Stomach (tissue), 9 donors: ENCODE measurements around the gene MAGEB1. TPM values are rescaled to one million over a fixed set of nuclear protein-coding genes. Genes with fewer than 3 reads are reported as not detected.

Experiments used
- DNase-seq, 2 donors: peaks; one replicate each; pipeline versions ENCODE4 v3.0.0 to v3.0.0-alpha.2; 2013 to 2019
- H3K27ac ChIP-seq, 5 donors: fragments of 200-600 bp in 4 of 5; sonication (generic) in 4 of 5; one replicate each; pipeline ENCODE4 v1.5.1; 2013 to 2019; ENCODE audit warnings: mild to moderate bottlenecking in 1 of 5, moderate library complexity in 1 of 5
- H3K27me3 ChIP-seq, 3 donors: fragments of 200-600 bp; sonication (generic); one replicate each; pipeline ENCODE4 v1.5.1; 2017 to 2019; ENCODE audit warnings: mixed run types in 1 of 3
- H3K36me3 ChIP-seq, 4 donors: fragments of 200-600 bp; sonication (generic); 1 replicate in 3 of 4; 2 replicates in 1 of 4; pipeline ENCODE4 v1.5.1; 2016 to 2019
- H3K4me1 ChIP-seq, 4 donors: fragments of 200-600 bp; sonication (generic); one replicate each; pipeline ENCODE4 v1.5.1; 2016 to 2019
- H3K4me3 ChIP-seq, 4 donors: fragments of 200-600 bp; sonication (generic) in 3 of 4; one replicate each; pipeline ENCODE4 v1.5.1; 2016 to 2019; ENCODE audit warnings: mild to moderate bottlenecking in 1 of 4
- H3K9me3 ChIP-seq, 4 donors: fragments of 200-600 bp; sonication (generic); one replicate each; pipeline ENCODE4 v1.5.1; 2016 to 2019
- EP300 ChIP-seq: sonication (generic); formaldehyde crosslinking; IDR thresholded peaks from one replicate; pipeline ENCODE4 v1.6.1; 2017; ENCODE audit warnings: antibody characterized with exemption
- POLR2A ChIP-seq, 4 donors: fragments of 450-650 bp; IDR thresholded peaks; one replicate each; pipeline ENCODE4 v1.6.1; 2016; ENCODE audit warnings: antibody characterized with exemption in 4 of 4, control low read depth in 2 of 4, mild to moderate bottlenecking in 1 of 4, moderate library complexity in 1 of 4
- POLR2AphosphoS5 ChIP-seq, 3 donors: sonication (generic); formaldehyde crosslinking; IDR thresholded peaks; one replicate each; pipeline ENCODE4 v1.6.1; 2016; ENCODE audit warnings: antibody characterized with exemption in 3 of 3
- WGBS, 5 donors: extraction: QIAGEN DNeasy Blood & Tissue Kit in 3 of 5; methylation state at CpG; one replicate each; pipeline versions ENCODE4 v1.1.5 to v1.1.7; 2013 to 2018; 5-methylcytosine and 5-hydroxymethylcytosine counted together
- intact Hi-C: fragments of 100-400 bp; cut with DNase I; formaldehyde crosslinking; loops from one replicate; pipeline ENCODE4 v1.15.1; 2023; ENCODE audit warnings: low total_unique reads
- polyA plus RNA-seq, 3 donors: library from polyadenylated mRNA; stranded (reverse); fragments of 200-250 nt; gene quantifications; one replicate each; pipeline ENCODE4 v1.2.3, GENCODE V29; 2013
- total RNA-seq, 5 donors: library from RNA; depleted of rRNA; stranded (reverse); fragments of >200 nt; gene quantifications; one replicate each; pipeline versions ENCODE4 v1.1.0 to v1.2.3, GENCODE V29; 2014 to 2016
- TF ChIP-seq, protein P1 (sequence below), 7 experiments: fragments of 450-650 bp in 4 of 7; fragments of 200-600 bp in 3 of 7; sonication (generic) in 3 of 7; IDR thresholded peaks; one replicate each; pipeline ENCODE4 v1.5.1; 2016 to 2019; ENCODE audit warnings: antibody characterized with exemption in 7 of 7, control low read depth in 2 of 7, mild to moderate bottlenecking in 1 of 7
- donor health status: healthy with polysubstance abuse.
- donor health status: Bipolar disorder and iron deficiency.
- donor health status: healthy.

MAGEB1 gene
- total and polyA plus RNA-seq, 8 donors = not detected

DNA sequence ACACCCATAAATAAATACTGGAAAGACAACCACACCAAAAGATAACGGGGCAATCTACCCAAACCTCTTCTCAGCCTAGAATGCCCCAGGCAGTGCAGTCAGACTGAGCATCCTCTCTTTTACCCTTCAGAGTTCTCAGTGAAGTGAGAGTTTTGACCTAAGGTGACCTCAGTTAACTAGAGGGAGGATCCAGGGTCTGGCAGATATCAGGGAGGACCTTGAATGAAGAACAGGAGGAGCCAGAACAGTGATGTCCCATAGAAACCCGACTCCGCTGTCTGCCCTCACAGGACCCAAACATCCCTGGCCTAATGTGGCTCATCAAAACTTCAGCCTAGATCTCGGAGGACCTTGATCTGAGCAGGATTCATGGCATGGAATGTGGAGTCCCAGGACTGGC lies 16.6 kb upstream of the MAGEB1 start, which contains the start of gene MAGEB3:
MAGEB3 (plus strand) TSS at position 263 of the 400 bp plus-strand sequence. CDS start 5,268 bp downstream, outside the sequence.
- DNase-seq = no peak
- H3K4me1 ChIP-seq = no peaks in the 10 kb centered on the region
- TF ChIP-seq EP300 (no peak), POLR2AphosphoS5 (IDR thresholded peaks at IDR 0.05) (no peak), POLR2A (IDR thresholded peaks at IDR 0.05) (no peak)
- TF ChIP-seq, protein P1, sequence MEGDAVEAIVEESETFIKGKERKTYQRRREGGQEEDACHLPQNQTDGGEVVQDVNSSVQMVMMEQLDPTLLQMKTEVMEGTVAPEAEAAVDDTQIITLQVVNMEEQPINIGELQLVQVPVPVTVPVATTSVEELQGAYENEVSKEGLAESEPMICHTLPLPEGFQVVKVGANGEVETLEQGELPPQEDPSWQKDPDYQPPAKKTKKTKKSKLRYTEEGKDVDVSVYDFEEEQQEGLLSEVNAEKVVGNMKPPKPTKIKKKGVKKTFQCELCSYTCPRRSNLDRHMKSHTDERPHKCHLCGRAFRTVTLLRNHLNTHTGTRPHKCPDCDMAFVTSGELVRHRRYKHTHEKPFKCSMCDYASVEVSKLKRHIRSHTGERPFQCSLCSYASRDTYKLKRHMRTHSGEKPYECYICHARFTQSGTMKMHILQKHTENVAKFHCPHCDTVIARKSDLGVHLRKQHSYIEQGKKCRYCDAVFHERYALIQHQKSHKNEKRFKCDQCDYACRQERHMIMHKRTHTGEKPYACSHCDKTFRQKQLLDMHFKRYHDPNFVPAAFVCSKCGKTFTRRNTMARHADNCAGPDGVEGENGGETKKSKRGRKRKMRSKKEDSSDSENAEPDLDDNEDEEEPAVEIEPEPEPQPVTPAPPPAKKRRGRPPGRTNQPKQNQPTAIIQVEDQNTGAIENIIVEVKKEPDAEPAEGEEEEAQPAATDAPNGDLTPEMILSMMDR (IDR thresholded peaks at IDR 0.05) = no peak
- no peaks in the 10 kb centered on the region for H3K36me3 ChIP-seq
- 14 to 84% (median 74%) methylated on average over 1 to 4 of the region's 4 CpGs for WGBS, 5 donors
- no peak within 1 kb of the TSS for H3K4me3 ChIP-seq
- no peaks in the 10 kb centered on the region for H3K9me3 ChIP-seq
- intact Hi-C loops = no loop called here
- H3K27me3 ChIP-seq = no peaks in the 10 kb centered on the region
- no peak within 1 kb of the TSS for H3K27ac ChIP-seq

DNA sequence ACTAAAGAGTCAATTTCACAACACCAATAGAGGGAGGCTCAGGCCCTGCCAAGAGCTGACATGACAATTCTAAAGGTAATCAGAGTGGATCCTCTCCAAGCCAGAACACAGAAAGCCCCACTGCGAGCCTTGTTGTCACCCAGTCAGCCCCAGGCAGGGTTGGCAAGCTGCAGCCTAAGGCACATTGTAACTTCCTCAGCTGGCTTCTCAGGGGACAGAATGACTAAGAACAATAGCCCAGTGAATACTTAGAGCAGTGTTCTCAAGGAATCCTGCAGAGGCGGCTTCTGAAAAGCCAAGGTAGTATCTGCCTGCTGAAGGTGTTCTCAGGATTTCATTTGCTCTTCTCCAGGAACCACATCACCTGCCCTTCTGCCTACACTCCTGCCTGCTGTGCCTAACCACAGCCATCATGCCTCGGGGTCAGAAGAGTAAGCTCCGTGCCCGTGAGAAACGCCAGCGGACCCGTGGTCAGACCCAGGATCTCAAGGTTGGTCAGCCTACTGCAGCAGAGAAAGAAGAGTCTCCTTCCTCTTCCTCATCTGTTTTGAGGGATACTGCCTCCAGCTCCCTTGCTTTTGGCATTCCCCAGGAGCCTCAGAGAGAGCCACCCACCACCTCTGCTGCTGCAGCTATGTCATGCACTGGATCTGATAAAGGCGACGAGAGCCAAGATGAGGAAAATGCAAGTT lies 5.1 kb upstream of the MAGEB1 start, which contains the start of gene MAGEB4:
MAGEB4 (plus strand) TSS at position 277 of the 692 bp plus-strand sequence; CDS start at position 413, 136 bp downstream.
- Histone ChIP-seq H3K4me1 (no peaks in the 10 kb centered on the region), H3K27me3 (no peaks in the 10 kb centered on the region)
- WGBS, 5 donors = 81 to 91% (median 86%) methylated on average over 9 to 10 of the region's 10 CpGs

DNA sequence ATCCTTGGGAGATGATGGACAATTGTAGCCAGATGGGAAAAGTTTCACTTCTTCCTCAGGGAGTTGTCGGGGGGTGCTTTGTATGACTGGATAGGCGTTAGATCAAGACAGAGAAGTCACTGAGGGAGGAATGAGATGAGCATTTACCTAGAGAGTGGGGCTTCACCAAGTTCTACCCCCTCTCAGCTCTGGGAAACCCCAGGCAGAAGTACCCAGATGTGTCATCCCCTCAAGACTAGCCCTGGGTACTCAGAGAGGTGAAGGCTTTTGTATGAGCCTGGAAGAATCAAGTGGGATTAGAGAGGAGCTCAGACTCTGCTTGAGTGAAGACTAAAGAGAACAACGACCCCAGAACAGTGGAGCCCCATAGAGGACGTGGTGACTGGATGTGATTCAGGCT lies 1.9 kb downstream of the MAGEB1 start:
- intact Hi-C loops = no loop called here
- Histone ChIP-seq H3K4me1 (no peaks in the 10 kb centered on the region), H3K27me3 (no peaks in the 10 kb centered on the region), H3K4me3 (no peak overlapping the region), H3K36me3 (no peaks in the 10 kb centered on the region), H3K9me3 (no peaks in the 10 kb centered on the region), H3K27ac (no peak overlapping the region)
- 58 to 79% (median 72%) methylated on average over 3 to 4 of the region's 4 CpGs for WGBS, 5 donors
- TF ChIP-seq EP300 (no peak), POLR2A (IDR thresholded peaks at IDR 0.05) (no peak), POLR2AphosphoS5 (IDR thresholded peaks at IDR 0.05) (no peak)
- TF ChIP-seq, protein P1 (IDR thresholded peaks at IDR 0.05) = no peak
- no peak for DNase-seq

More for the DNA sequence above, 5.1 kb upstream of the MAGEB1 start, which contains the start of gene MAGEB4:
- no peak within 1 kb of the TSS for H3K27ac ChIP-seq
- TF ChIP-seq, protein P1 (IDR thresholded peaks at IDR 0.05) = no peak
- TF ChIP-seq POLR2AphosphoS5 (IDR thresholded peaks at IDR 0.05) (no peak), EP300 (no peak), POLR2A (IDR thresholded peaks at IDR 0.05) (no peak)
- H3K36me3 ChIP-seq = no peaks in the 10 kb centered on the region
- intact Hi-C loops = no loop called here
- H3K9me3 ChIP-seq = no peaks in the 10 kb centered on the region
- no peak within 1 kb of the TSS for H3K4me3 ChIP-seq
- DNase-seq = no peak

DNA sequence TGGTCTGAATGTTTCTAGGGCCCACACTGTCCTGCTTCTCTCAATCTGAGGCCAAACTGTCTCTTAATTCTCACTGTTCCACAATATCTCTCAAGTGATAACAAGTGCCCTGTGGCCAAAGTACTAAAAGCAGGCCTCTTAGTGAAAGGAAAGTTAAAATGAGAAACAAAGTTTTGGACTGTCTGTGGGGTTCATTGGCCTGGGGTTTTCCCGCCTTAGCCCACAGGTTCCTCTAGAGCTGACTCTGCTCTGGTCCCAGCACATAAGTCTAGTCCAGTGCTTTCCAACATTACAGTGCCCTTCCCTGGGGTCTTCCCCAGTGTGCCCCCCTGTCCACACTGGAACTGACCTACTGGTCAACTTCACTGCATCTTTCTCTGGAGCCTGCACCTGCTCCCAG lies 6.3 kb downstream of the MAGEB1 start:
- H3K27ac ChIP-seq = no peak overlapping the region
- TF ChIP-seq, protein P1 (IDR thresholded peaks at IDR 0.05) = no peak
- no peak for TF ChIP-seq EP300
- TF ChIP-seq POLR2AphosphoS5 (IDR thresholded peaks at IDR 0.05) = no peak
- no peak for TF ChIP-seq POLR2A (IDR thresholded peaks at IDR 0.05)
- H3K9me3 ChIP-seq = peaks cover 0 to 5% (median 0%) of the 10 kb centered on the region in 4 donors
- DNase-seq = no peak
- no peaks in the 10 kb centered on the region for H3K27me3 ChIP-seq
- WGBS, 5 donors = 82 to 100% (median 85%) methylated on average over 1 of the region's 1 CpG
- no peaks in the 10 kb centered on the region for H3K4me1 ChIP-seq
- intact Hi-C loops = no loop called here
- H3K36me3 ChIP-seq = no peaks in the 10 kb centered on the region
- no peak overlapping the region for H3K4me3 ChIP-seq
